Activated gamma-delta T cell (primary cell): ENCODE measurements around the gene SLC20A1.
A peak's percentile ranks its signal among the peaks of the same experiment; 100 is the strongest.
"Not testable (repeated sequence)": the region's sequence is repeated elsewhere in the genome, so short reads cannot be mapped to it uniquely, and the experiment has no call there.

Experiments used
- DNase-seq: peaks from one replicate; lab custom pipeline; 2025; lab: John Stamatoyannopoulos, UW
- total RNA-seq, 2 donors: gene quantifications; one replicate each; lab custom pipeline; 2026; lab: John Stamatoyannopoulos, UW

The SLC20A1 gene, protein sequence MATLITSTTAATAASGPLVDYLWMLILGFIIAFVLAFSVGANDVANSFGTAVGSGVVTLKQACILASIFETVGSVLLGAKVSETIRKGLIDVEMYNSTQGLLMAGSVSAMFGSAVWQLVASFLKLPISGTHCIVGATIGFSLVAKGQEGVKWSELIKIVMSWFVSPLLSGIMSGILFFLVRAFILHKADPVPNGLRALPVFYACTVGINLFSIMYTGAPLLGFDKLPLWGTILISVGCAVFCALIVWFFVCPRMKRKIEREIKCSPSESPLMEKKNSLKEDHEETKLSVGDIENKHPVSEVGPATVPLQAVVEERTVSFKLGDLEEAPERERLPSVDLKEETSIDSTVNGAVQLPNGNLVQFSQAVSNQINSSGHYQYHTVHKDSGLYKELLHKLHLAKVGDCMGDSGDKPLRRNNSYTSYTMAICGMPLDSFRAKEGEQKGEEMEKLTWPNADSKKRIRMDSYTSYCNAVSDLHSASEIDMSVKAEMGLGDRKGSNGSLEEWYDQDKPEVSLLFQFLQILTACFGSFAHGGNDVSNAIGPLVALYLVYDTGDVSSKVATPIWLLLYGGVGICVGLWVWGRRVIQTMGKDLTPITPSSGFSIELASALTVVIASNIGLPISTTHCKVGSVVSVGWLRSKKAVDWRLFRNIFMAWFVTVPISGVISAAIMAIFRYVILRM
- 174 to 188 reads per million in 2 donors for total RNA-seq

DNA sequence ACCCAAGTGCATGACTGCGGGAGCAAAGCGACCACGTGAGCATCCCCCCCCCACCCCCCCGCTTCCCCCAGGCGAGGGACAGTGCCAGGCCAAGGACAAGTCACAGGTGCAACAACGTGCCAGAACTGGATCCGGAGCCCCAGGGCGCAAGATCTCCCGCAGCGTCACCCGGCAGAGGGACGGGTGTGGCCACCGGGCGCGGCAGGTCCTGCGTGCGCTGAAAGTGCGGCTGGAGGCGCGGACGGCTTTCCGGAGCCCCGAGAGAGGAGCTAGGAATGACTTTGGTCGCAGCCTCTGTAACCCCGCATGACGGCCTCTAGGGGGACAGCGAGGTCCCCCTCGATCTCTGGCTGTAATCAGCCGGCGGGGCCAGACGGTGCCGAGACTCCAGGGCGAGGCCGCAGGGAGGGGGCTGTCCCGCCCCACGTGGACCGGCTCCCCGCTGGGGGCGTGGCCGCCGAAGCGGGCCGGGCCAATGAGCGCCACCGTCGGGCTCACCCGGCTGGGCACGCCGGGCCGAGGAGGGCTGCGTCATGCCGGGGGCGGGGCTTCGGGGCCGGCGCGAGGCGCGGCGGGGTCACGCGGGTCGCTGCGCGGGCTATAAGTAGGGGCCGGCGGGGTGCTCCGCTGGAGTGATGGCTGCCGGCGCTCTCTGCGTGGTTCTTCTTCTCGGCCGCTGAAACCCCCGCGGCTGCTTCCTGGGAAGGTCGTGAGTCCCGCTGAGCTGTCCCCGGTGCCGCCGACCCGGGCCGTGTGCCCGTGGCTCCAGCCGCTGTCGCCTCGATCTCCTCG is at the start of gene SLC20A1:
TSS of gene SLC20A1 (plus strand) at position 630 of the 792 bp plus-strand sequence. CDS start 890 bp downstream, outside the sequence.
- peak; percentile 100 for DNase-seq

DNA sequence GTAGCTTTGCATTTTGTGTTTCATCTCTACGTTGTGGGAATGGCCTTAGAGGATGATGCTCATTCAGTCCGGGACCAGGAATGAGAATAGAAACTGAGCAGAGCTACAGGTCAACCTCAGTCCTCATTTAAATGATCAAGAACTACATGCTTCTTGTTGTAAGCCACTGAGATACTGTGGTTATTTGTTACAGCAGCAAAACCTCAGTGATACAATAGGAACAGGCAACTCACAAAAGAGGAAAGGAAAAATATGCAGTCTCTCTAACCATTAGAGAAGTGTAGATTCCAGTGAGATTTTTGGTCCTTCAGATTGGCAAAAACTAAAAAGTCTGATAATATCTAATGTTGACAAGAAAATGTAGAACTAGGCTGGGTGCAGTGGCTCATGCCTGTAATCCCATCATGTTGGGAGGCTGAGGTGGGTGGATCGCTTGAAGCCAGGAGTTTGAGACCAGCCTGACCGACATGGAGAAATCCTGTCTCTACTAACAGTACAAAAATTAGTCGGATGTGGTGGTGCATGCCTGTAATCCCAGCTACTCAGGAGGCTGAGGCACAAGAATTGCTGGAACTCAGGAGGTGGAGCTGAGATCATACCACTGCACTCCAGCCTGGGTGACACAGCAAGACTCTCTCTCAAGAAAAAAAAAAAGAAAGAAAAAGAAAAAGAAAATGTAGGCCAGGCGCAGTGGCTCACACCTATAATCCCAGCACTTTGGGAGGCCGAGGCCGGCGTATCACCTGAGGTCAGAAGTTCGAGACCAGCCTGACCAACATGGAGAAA is 48.0 kb upstream of the SLC20A1 start:
- DNase-seq, result no peak

DNA sequence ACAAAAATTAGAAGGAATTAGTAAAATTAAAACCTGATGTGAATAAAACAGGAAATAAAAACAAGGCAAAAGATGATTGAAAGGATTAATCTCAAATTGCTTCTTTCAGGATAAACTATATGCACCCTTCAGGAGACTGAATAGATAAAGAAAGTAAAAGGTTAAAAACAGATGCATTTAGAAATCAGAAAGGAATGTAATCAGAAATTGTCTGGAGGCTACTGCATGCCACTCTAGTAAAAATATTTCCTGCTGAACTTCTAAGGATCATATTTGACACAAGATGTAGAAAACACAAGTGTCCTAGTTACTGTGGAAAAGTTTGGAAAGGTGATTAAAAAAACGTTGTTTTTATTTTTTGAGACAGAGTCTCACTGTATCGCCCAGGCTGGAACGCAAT is 45.1 kb upstream of the SLC20A1 start:
- DNase-seq, result no peak

DNA sequence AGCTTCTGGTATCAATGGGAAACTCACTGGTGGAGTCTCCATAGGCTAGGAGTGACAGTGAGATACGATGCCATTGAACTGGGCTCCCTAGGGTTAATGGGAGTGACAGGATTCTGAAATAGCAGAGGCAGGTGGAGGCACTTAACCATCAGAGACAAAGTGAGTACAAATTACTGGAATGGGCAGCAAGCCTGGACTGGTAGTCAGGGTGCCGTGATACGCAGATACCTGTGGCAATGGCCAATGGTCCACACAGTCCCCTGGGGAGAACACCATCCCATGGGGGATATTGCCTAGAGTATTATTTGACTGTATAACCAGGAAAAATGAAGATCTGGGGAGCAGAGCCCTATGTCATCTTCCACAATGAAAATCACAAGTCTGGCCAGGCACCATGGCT is 44.0 kb upstream of the SLC20A1 start:
- DNase-seq, result no peak

- no peak for DNase-seq
These were observed 42.8 kb upstream of the SLC20A1 start for GRCh38 chr2:112602917-112603316.

DNA sequence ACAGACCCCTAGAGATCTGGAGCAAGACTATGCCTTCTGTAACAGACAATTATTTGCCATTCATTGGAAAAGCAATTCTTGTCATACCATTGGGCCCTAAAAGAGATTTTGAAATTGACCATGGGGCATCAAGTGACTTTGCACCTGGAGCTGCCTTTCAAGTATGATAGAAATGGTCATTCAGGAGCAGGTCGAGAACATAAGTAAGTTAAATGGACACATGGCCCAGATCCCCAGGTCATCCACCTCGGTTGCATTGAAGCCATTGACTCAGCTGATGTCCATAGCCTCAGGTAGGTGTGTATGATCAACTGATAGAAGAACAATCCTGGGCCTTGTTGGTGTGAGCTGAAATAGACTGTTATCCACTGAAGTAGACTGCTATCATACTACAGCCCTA is 42.0 kb upstream of the SLC20A1 start:
- DNase-seq, result no peak

DNA sequence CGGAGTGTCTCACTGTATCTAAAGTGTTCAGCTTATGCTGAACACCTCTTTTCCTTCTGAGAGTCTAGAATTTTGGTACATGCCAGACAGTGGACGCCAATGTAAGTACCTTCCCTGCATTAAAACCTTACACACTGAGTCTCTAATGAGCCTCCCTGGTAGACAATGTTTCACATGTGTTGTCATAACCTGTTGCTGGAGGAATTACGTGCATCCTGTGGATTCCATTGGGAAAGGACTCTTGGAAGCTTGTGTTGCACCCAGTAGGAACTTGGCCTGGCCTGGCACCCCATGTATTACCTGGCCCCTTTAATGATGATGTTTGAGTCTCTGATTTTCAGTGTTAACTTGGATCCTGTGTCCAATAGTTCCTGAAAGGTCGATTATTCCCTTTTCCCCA is 40.8 kb upstream of the SLC20A1 start:
- no peak for DNase-seq

- no peak for DNase-seq
These were observed 39.8 kb upstream of the SLC20A1 start for GRCh38 chr2:112605926-112606325.

GRCh38 chr2:112606547-112606946 is 39.2 kb upstream of the SLC20A1 start:
- no peak for DNase-seq

DNA sequence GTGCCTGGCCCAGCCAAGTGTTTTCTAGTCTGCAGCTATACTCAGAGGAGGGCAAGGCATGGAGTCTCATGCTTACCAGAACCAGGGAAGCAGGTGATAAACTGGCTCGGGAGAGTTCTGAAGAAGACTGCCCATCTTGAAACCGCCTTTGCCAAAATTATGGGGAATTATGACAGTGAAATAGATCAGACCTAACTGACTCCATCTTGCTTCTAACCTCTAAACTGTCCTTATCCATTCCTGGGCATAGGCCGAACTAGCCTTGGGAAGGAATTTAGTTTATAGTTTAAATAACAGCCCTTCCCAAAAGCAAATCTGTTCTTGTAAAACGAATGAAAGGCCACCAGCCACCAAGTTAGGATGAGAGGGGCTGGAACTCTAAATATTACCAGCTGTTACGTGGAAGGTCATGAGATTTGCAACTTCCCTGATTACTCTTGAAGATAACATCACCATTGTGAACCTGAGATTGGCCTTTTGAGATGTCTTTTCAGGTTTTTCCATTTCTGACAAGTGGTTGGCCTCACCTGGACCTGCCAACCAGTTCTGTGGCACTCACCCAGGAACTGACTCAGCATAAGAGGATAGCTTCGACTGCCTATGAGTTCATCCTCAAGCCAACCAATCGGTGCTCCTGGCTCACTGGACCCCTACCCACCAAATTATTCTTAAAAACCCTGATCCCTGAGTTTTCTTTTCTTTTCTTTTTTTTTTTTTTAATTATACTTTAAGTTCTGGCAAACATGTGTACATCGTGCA is 37.9 kb upstream of the SLC20A1 start:
- no peak for DNase-seq

- DNase-seq, result not testable (repeated sequence)
These were observed 36.4 kb upstream of the SLC20A1 start for GRCh38 chr2:112609320-112609719.

DNA sequence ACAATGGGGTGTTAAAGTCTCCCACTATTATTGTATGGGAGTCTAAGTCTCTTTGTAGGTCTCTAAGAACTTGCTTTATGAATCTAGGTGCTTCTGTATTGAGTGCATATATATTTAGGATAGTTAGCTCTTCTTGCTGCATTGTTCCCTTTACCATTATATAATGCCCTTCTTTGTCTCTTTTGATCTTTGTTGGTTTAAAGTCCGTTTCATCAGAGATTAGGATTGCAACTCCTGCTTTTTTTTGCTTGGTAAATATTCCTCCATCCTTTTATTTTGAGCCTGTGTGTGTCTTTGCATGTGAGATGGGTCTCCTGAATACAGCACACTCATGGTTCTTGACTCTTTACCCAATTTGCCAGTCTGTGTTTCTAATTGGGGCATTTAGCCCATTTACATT is 33.5 kb upstream of the SLC20A1 start:
- not testable (repeated sequence) for DNase-seq

GRCh38 chr2:112614201-112614840 is 31.4 kb upstream of the SLC20A1 start:
- no peak for DNase-seq

- no peak for DNase-seq
These were observed 30.7 kb upstream of the SLC20A1 start for GRCh38 chr2:112615051-112615450.

GRCh38 chr2:112615798-112616197 is 29.9 kb upstream of the SLC20A1 start:
- DNase-seq, result not testable (repeated sequence)

DNA sequence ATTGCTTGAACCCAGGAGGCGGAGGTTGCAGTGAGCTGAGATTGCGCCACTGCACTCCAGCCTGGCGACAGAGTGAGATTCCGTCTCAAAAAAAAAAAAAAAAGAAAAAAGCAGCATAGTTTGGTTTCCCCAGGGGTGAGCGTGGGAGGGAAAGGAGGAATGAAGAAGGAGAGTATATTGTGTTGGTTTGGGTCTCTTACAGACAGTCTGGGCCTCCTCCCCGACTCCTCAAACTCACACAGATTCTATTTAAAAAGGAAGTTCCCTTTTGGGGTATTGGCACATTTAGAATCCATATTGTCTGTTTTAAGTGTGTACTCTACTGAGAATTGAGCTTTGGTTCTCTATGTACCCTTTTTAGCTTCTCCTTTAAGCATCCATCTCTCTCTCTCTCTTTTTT is 27.4 kb upstream of the SLC20A1 start:
- DNase-seq, result no peak

- no peak for DNase-seq
These were observed 23.8 kb upstream of the SLC20A1 start for GRCh38 chr2:112621790-112622527.

DNA sequence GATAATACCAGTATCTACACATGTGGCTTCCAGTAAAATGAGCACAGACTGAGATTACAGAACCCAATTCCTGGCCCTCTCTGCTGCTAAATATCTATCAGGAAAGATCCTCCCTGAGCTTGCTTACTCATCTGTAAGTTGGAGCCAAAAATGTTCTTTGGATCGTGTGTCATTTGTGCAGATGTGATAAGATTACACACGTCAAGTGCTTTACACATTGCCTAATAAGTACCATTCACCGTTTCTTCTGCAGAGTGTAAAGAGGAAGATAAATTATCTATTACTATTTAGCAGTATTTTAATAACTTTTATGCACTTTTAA is 23.2 kb upstream of the SLC20A1 start:
- no peak for DNase-seq

- DNase-seq, result peak; percentile 9
These were observed 21.6 kb upstream of the SLC20A1 start for GRCh38 chr2:112623913-112624777.
